ENCODE measurements around the gene NOP53. TPM values are rescaled to one million over a fixed set of nuclear protein-coding genes. Genes with fewer than 3 reads are reported as not detected.
A peak's percentile ranks its signal among the peaks of the same experiment; 100 is the strongest.

NOP53 gene
- total RNA-seq, 1 donor from 2014 or later: 89.9 TPM

GRCh38 chr19:47697863-47698609 lies 47.3 kb upstream of the NOP53 start:
- H3K27me3 ChIP-seq (ENCODE audit: insufficient read depth, low read length): no peaks in the 10 kb centered on the region
- no peak overlapping the region for H3K27ac Mint-ChIP-seq (ENCODE audit: unreplicated experiment)
- no peaks in the 10 kb centered on the region for H3K4me1 Mint-ChIP-seq (ENCODE audit: low read depth, unreplicated experiment)
- no peak overlapping the region for H3K4me3 ChIP-seq (ENCODE audit: insufficient read depth, low read depth, low read length)
- peaks cover 37% of the 10 kb centered on the region for H4K20me1 ChIP-seq (ENCODE audit: insufficient read depth, low read length)
- peaks cover 5% of the 10 kb centered on the region for H3K79me2 ChIP-seq (ENCODE audit: insufficient read depth, low read length)
- peaks cover 9% of the 10 kb centered on the region for H3K36me3 ChIP-seq (ENCODE audit: insufficient read depth, low read length)
- peaks cover 2% of the 10 kb centered on the region for H3K36me3 Mint-ChIP-seq (ENCODE audit: low read depth, unreplicated experiment)
- H3K4me3 Mint-ChIP-seq (ENCODE audit: unreplicated experiment): no peak overlapping the region
- H3K27me3 Mint-ChIP-seq (ENCODE audit: low read depth, unreplicated experiment): no peaks in the 10 kb centered on the region
- no peaks in the 10 kb centered on the region for H3K4me1 ChIP-seq (ENCODE audit: insufficient read depth, low read length)
- no peaks in the 10 kb centered on the region for H3K9me3 ChIP-seq (ENCODE audit: insufficient read depth, low read depth, low read length)
- no peak overlapping the region for H2AFZ ChIP-seq (ENCODE audit: low read depth, low read length)
- no peak overlapping the region for H3K27ac ChIP-seq (ENCODE audit: low read depth, low read length)
- no peak overlapping the region for H3K9ac ChIP-seq (ENCODE audit: low read length)
- FAIRE-seq: peak; percentile 72
- H3K4me2 ChIP-seq (ENCODE audit: low read length): no peak overlapping the region
- TF ChIP-seq EZH2 (IDR thresholded peaks at IDR 0.05; ENCODE audit: insufficient read depth, low read length): no peak
- TF ChIP-seq CTCF (IDR thresholded peaks at IDR 0.05; ENCODE audit: insufficient read depth, low read depth, low read length): peak; percentile 99
- peak; percentile 51 for DNase-seq (ENCODE audit: low read depth)
- H3K9me3 Mint-ChIP-seq (ENCODE audit: unreplicated experiment): no peaks in the 10 kb centered on the region

- Histone ChIP-seq H3K27ac (ENCODE audit: low read depth, low read length) (no peak overlapping the region), H2AFZ (ENCODE audit: low read depth, low read length) (no peak overlapping the region), H3K79me2 (ENCODE audit: insufficient read depth, low read length) (no peaks in the 10 kb centered on the region), H3K4me2 (ENCODE audit: low read length) (no peak overlapping the region), H3K36me3 (ENCODE audit: insufficient read depth, low read length) (peaks cover 9% of the 10 kb centered on the region), H4K20me1 (ENCODE audit: insufficient read depth, low read length) (peaks cover 38% of the 10 kb centered on the region), H3K4me1 (ENCODE audit: insufficient read depth, low read length) (peaks cover 6% of the 10 kb centered on the region), H3K9me3 (ENCODE audit: insufficient read depth, low read depth, low read length) (no peaks in the 10 kb centered on the region), H3K9ac (ENCODE audit: low read length) (no peak overlapping the region), H3K27me3 (ENCODE audit: insufficient read depth, low read length) (no peaks in the 10 kb centered on the region), H3K4me3 (ENCODE audit: insufficient read depth, low read depth, low read length) (no peak overlapping the region)
- H3K4me1 Mint-ChIP-seq (ENCODE audit: low read depth, unreplicated experiment): no peaks in the 10 kb centered on the region
- peaks cover 3% of the 10 kb centered on the region for H3K36me3 Mint-ChIP-seq (ENCODE audit: low read depth, unreplicated experiment)
- FAIRE-seq (no peak), DNase-seq (ENCODE audit: low read depth) (no peak)
- no peak overlapping the region for H3K4me3 Mint-ChIP-seq (ENCODE audit: unreplicated experiment)
- no peak overlapping the region for H3K27ac Mint-ChIP-seq (ENCODE audit: unreplicated experiment)
- H3K9me3 Mint-ChIP-seq (ENCODE audit: unreplicated experiment): no peaks in the 10 kb centered on the region
- H3K27me3 Mint-ChIP-seq (ENCODE audit: low read depth, unreplicated experiment): no peaks in the 10 kb centered on the region
- TF ChIP-seq CTCF (IDR thresholded peaks at IDR 0.05; ENCODE audit: insufficient read depth, low read depth, low read length): no peak
- TF ChIP-seq EZH2 (IDR thresholded peaks at IDR 0.05; ENCODE audit: insufficient read depth, low read length): no peak
Measured at GRCh38 chr19:47698631-47699359, 46.6 kb upstream of the NOP53 start.

Measured in astrocyte (in vitro differentiated cells and primary cell).